Loucy (cell line): ENCODE measurements around the gene ZC3HAV1.

ENCODE experiments used
- H2AFZ ChIP-seq: fragments of 200-600 bp; sonication (generic); 2 replicates; pipeline ENCODE4 v1.6.0; 2016; ENCODE audit warnings: antibody characterized with exemption, mild to moderate bottlenecking, low read length, moderate library complexity
- H3F3A ChIP-seq: fragments of 200-600 bp; 2 replicates; pipeline ENCODE4 v1.6.0; 2016; ENCODE audit warnings: antibody characterized with exemption, low read depth, mild to moderate bottlenecking
- H3K27me3 ChIP-seq: fragments of 200-600 bp; sonication (generic); 2 replicates; pipeline ENCODE4 v1.6.1; 2014; ENCODE audit warnings: low read length, mild to moderate bottlenecking; ENCODE audit not compliant: insufficient read depth, poor library complexity, severe bottlenecking
- H3K36me3 ChIP-seq: fragments of 200-600 bp; sonication (generic); 2 replicates; pipeline ENCODE4 v1.6.1; 2016; ENCODE audit warnings: low read length; ENCODE audit not compliant: insufficient read depth
- H3K4me1 ChIP-seq: fragments of 200-600 bp; sonication (generic); 2 replicates; pipeline ENCODE4 v1.5.1; 2014; ENCODE audit warnings: low read length, mild to moderate bottlenecking; ENCODE audit not compliant: insufficient read depth, poor library complexity, severe bottlenecking
- H3K4me2 ChIP-seq: fragments of 200-600 bp; sonication (generic); 2 replicates; pipeline ENCODE4 v1.6.0; 2014; ENCODE audit warnings: antibody characterized with exemption, low read length, low read depth, mild to moderate bottlenecking; ENCODE audit not compliant: poor library complexity, severe bottlenecking
- H3K4me3 ChIP-seq: fragments of 200-600 bp; sonication (generic); 2 replicates; pipeline ENCODE4 v1.5.1; 2014; ENCODE audit warnings: low read length, mild to moderate bottlenecking, mixed read lengths; ENCODE audit not compliant: poor library complexity, severe bottlenecking
- H3K79me2 ChIP-seq: fragments of 200-600 bp; sonication (generic); 2 replicates; pipeline ENCODE4 v1.6.1; 2014; ENCODE audit warnings: low read length; ENCODE audit not compliant: insufficient read depth
- H3K9ac ChIP-seq: fragments of 200-600 bp; sonication (generic); 2 replicates; pipeline ENCODE4 v1.6.0; 2014; ENCODE audit warnings: mild to moderate bottlenecking, low read depth, low read length, moderate library complexity; ENCODE audit not compliant: poor library complexity, severe bottlenecking
- H3K9me2 ChIP-seq: fragments of 200-600 bp; sonication (generic); replicated peaks from 2 replicates; pipeline ENCODE4 v1.6.1; 2016; ENCODE audit warnings: low read depth, low read length, mixed read lengths
- H3K9me3 ChIP-seq: fragments of 200-600 bp; sonication (generic); 2 replicates; pipeline ENCODE4 v1.6.1; 2014; ENCODE audit warnings: mild to moderate bottlenecking, antibody characterized with exemption, low read length, low read depth; ENCODE audit not compliant: insufficient read depth
- H4K20me1 ChIP-seq: fragments of 200-600 bp; sonication (generic); 2 replicates; pipeline ENCODE4 v1.6.0; 2014; ENCODE audit warnings: antibody characterized with exemption, low read length, mild to moderate bottlenecking; ENCODE audit not compliant: insufficient read depth, poor library complexity, severe bottlenecking
- CTCF ChIP-seq: fragments of 200-600 bp; sonication (generic); conservative IDR thresholded peaks from 2 replicates; pipeline ENCODE4 v1.5.1; 2014; ENCODE audit warnings: mild to moderate bottlenecking, antibody characterized with exemption, low read length
- EZH2phosphoT487 ChIP-seq: fragments of 200-600 bp; IDR thresholded peaks from 2 replicates; pipeline ENCODE4 v1.6.1; 2018; ENCODE audit warnings: antibody characterized with exemption, mild to moderate bottlenecking, moderate library complexity, borderline replicate concordance

The ZC3HAV1 gene

GRCh38 chr7:139109188-139109982 lies at the start of gene ZC3HAV1:
ZC3HAV1 (minus strand) TSS chr7:139109720; CDS start chr7:139109331, 389 bp downstream.
- Histone ChIP-seq H3K4me1 (peaks cover 30% of the 10 kb centered on the region), H3K27me3 (peaks cover 11% of the 10 kb centered on the region), H3K79me2 (peaks cover 58% of the 10 kb centered on the region), H3K36me3 (no peaks in the 10 kb centered on the region), H3F3A (no peaks in the 10 kb centered on the region), H2AFZ (peak within 1 kb of the TSS; percentile 58; the same call in 1 of the 2 replicates), H3K4me2 (peak within 1 kb of the TSS; percentile 85), H3K9ac (peak within 1 kb of the TSS; percentile 97), H3K9me3 (no peaks in the 10 kb centered on the region), H3K4me3 (peak within 1 kb of the TSS; percentile 81), H4K20me1 (peaks cover 44% of the 10 kb centered on the region), H3K9me2 (no peaks in the 10 kb centered on the region)
- no peak for TF ChIP-seq CTCF
- no peak for TF ChIP-seq EZH2phosphoT487

- Histone ChIP-seq H3K4me1 (peaks cover 5% of the 10 kb centered on the region), H3K9ac (no peak overlapping the region), H3K4me2 (no peak overlapping the region), H3K36me3 (no peaks in the 10 kb centered on the region), H3K9me3 (peaks cover 1% of the 10 kb centered on the region; the same call in 1 of the 2 replicates), H3K27me3 (no peaks in the 10 kb centered on the region), H3K79me2 (no peaks in the 10 kb centered on the region), H4K20me1 (no peaks in the 10 kb centered on the region), H3F3A (no peaks in the 10 kb centered on the region), H3K4me3 (no peak overlapping the region), H2AFZ (no peak overlapping the region), H3K9me2 (no peaks in the 10 kb centered on the region)
- TF ChIP-seq CTCF (no peak), EZH2phosphoT487 (no peak)
Measured at GRCh38 chr7:139153832-139154231, 44.3 kb upstream of the ZC3HAV1 start.

- Histone ChIP-seq H3K27me3 (no peaks in the 10 kb centered on the region), H3K4me2 (no peak overlapping the region), H3K36me3 (no peaks in the 10 kb centered on the region), H3K9me3 (no peaks in the 10 kb centered on the region), H3K79me2 (no peaks in the 10 kb centered on the region), H3F3A (no peaks in the 10 kb centered on the region), H2AFZ (no peak overlapping the region), H3K4me1 (peaks cover 5% of the 10 kb centered on the region), H3K9me2 (no peaks in the 10 kb centered on the region), H3K4me3 (no peak overlapping the region), H4K20me1 (no peaks in the 10 kb centered on the region), H3K9ac (no peak overlapping the region)
- no peak for TF ChIP-seq EZH2phosphoT487
- TF ChIP-seq CTCF, result no peak
Measured at GRCh38 chr7:139152149-139152548, 42.6 kb upstream of the ZC3HAV1 start.
